MCF 10A (cell line): ENCODE results near the gene PPM1H. TPM values are rescaled to one million over a fixed set of nuclear protein-coding genes. Genes with fewer than 3 reads are reported as not detected.

Experiments used
- BruUV-seq: library from RNA; stranded (reverse); fragments of 400-500 nt; replicated peaks from 2 replicates; lab custom pipeline; 2021; lab: Mats Ljungman, UMichigan
- CTCF ChIA-PET: fragments of 300-600 bp; sonication (Branson Sonifier 250); formaldehyde crosslinking; extraction: SDS; loops from one replicate; lab custom pipeline; 2021; ENCODE audit warnings: antibody characterized with exemption, inconsistent platforms; lab: Yijun Ruan, JAX
- POLR2A ChIA-PET: fragments of 300-600, 350-650 bp; sonication (Branson Sonifier 250); formaldehyde crosslinking; extraction: SDS; loops from one replicate; lab custom pipeline; 2020; ENCODE audit warnings: antibody characterized with exemption, inconsistent platforms; lab: Yijun Ruan, JAX
- DNase-seq: peaks from one replicate; pipeline ENCODE4 v3.0.0-alpha.2; 2018; ENCODE audit not compliant: unreplicated experiment
- H3K27ac Mint-ChIP-seq: one replicate; pipeline ENCODE4 v1.8.0; 2022; ENCODE audit warnings: mild to moderate bottlenecking, low read depth, mixed read lengths; ENCODE audit not compliant: unreplicated experiment
- H3K27me3 Mint-ChIP-seq: one replicate; pipeline ENCODE4 v1.8.0; 2022; ENCODE audit warnings: mixed read lengths; ENCODE audit not compliant: insufficient read depth, unreplicated experiment
- H3K36me3 Mint-ChIP-seq: one replicate; pipeline ENCODE4 v1.8.0; 2022; ENCODE audit warnings: mild to moderate bottlenecking, moderate library complexity, mixed read lengths; ENCODE audit not compliant: insufficient read depth, unreplicated experiment
- H3K4me1 Mint-ChIP-seq: one replicate; pipeline ENCODE4 v1.8.0; 2022; ENCODE audit warnings: mixed read lengths; ENCODE audit not compliant: insufficient read depth, unreplicated experiment
- H3K4me3 Mint-ChIP-seq: one replicate; pipeline ENCODE4 v1.8.0; 2022; ENCODE audit warnings: mild to moderate bottlenecking, moderate library complexity, mixed read lengths; ENCODE audit not compliant: unreplicated experiment
- H3K9me3 Mint-ChIP-seq: one replicate; pipeline ENCODE4 v1.8.0; 2022; ENCODE audit warnings: mixed read lengths; ENCODE audit not compliant: unreplicated experiment
- intact Hi-C: fragments of 100-400 bp; cut with micrococcal nuclease; formaldehyde crosslinking; loops from 2 replicates; pipeline ENCODE4 v1.14.1; 2022
- total RNA-seq: library from RNA; stranded (reverse); gene quantifications from 2 replicates; pipeline ENCODE4 v1.2.3, GENCODE V29; 2022
- TF ChIP-seq, protein P1 (sequence below): fragments of 200-600 bp; IDR thresholded peaks from one replicate; pipeline ENCODE4 v1.8.0; 2022; ENCODE audit warnings: antibody characterized with exemption, mild to moderate bottlenecking; ENCODE audit not compliant: unreplicated experiment

PPM1H gene
- total RNA-seq, 1 experiment from 2014 or later = 0.49 TPM

DNA sequence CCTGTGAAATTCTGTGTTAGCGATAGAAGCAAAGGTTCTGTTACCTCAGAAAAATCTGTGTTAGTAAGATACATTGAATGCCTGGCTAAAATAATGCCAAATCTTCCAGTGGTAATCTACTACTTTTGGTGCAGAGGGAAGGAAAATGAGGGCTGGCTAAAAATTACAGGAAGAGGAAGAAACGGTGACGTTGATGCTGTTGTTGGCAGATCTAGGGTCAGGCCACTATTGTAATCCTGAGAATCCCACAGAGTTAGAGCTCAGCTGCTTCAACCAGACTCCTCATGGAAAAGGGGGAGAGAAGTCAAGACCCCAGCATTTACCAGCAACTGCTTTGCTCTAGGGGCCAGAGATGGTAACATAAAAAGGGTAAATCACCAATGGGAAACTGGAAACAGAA, 145.1 kb downstream of the PPM1H start:
- no peaks in the 10 kb centered on the region for H3K9me3 Mint-ChIP-seq
- POLR2A ChIA-PET = interaction anchor here (0.7 to 1.2 kb wide), 2 partner anchors 27 to 65 kb away, joined by 3 read pairs; no protein-coding TSS in a partner anchor
- DNase-seq = no peak
- no peak overlapping the region for H3K4me3 Mint-ChIP-seq
- H3K36me3 Mint-ChIP-seq = no peaks in the 10 kb centered on the region
- H3K27ac Mint-ChIP-seq = no peak overlapping the region
- CTCF ChIA-PET = interaction anchor here (0.6 to 3.3 kb wide), 5 partner anchors 8 to 208 kb away, joined by 3 to 29 read pairs (median 5); no protein-coding TSS in a partner anchor
- intact Hi-C loops = loop anchor here (5.0 kb wide), 1 partner anchor 58 kb away; no protein-coding TSS in a partner anchor
- BruUV-seq = no TSS peak
- H3K27me3 Mint-ChIP-seq = no peaks in the 10 kb centered on the region
- TF ChIP-seq, protein P1, sequence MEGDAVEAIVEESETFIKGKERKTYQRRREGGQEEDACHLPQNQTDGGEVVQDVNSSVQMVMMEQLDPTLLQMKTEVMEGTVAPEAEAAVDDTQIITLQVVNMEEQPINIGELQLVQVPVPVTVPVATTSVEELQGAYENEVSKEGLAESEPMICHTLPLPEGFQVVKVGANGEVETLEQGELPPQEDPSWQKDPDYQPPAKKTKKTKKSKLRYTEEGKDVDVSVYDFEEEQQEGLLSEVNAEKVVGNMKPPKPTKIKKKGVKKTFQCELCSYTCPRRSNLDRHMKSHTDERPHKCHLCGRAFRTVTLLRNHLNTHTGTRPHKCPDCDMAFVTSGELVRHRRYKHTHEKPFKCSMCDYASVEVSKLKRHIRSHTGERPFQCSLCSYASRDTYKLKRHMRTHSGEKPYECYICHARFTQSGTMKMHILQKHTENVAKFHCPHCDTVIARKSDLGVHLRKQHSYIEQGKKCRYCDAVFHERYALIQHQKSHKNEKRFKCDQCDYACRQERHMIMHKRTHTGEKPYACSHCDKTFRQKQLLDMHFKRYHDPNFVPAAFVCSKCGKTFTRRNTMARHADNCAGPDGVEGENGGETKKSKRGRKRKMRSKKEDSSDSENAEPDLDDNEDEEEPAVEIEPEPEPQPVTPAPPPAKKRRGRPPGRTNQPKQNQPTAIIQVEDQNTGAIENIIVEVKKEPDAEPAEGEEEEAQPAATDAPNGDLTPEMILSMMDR = no peak
- H3K4me1 Mint-ChIP-seq = peaks cover 13% of the 10 kb centered on the region

GRCh38 chr12:62787611-62788010, 147.3 kb downstream of the PPM1H start:
- intact Hi-C loops = no loop called here
- peaks cover 13% of the 10 kb centered on the region for H3K4me1 Mint-ChIP-seq
- CTCF ChIA-PET = no interaction called here
- DNase-seq = no peak
- BruUV-seq = no TSS peak
- POLR2A ChIA-PET = interaction anchor here (0.6 to 1.2 kb wide), 4 partner anchors 9 to 304 kb away, joined by 3 to 4 read pairs (median 3); no protein-coding TSS in a partner anchor
- H3K27ac Mint-ChIP-seq = no peak overlapping the region
- H3K36me3 Mint-ChIP-seq = no peaks in the 10 kb centered on the region
- H3K9me3 Mint-ChIP-seq = no peaks in the 10 kb centered on the region
- TF ChIP-seq, protein P1 = no peak
- H3K27me3 Mint-ChIP-seq = no peaks in the 10 kb centered on the region
- no peak overlapping the region for H3K4me3 Mint-ChIP-seq

DNA sequence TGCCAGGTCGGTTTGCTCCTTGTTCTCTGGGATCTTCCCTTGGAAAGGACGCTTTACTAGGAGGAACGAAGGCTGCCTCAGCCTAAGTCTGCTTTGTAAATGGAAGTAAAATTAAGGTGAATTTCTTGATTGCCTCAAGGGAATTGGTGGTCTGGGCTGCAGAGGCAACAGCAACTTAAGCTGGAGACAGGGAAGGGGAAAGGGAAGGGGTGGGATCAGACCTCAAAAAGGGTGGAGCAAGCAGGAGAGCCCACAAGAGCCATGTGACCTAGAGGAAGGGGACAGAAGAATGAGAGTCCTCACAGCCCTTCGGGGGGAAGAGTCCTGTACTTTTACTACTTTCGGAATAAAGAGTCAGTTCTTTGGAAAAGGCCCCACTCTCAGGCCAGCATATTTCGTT, 147.9 kb downstream of the PPM1H start:
- DNase-seq = no peak
- Mint-ChIP-seq H3K36me3 (no peaks in the 10 kb centered on the region), H3K27me3 (no peaks in the 10 kb centered on the region), H3K4me1 (peaks cover 13% of the 10 kb centered on the region), H3K9me3 (no peaks in the 10 kb centered on the region), H3K27ac (no peak overlapping the region), H3K4me3 (no peak overlapping the region)
- TF ChIP-seq, protein P1 = no peak
- POLR2A ChIA-PET = interaction anchor here (0.6 kb wide), 1 partner anchor 48 kb away, joined by 3 read pairs; no protein-coding TSS in a partner anchor
- CTCF ChIA-PET = interaction anchor here (1.2 kb wide), 1 partner anchor 119 kb away, joined by 3 read pairs; no protein-coding TSS in a partner anchor
- BruUV-seq = no TSS peak
- intact Hi-C loops = no loop called here

DNA sequence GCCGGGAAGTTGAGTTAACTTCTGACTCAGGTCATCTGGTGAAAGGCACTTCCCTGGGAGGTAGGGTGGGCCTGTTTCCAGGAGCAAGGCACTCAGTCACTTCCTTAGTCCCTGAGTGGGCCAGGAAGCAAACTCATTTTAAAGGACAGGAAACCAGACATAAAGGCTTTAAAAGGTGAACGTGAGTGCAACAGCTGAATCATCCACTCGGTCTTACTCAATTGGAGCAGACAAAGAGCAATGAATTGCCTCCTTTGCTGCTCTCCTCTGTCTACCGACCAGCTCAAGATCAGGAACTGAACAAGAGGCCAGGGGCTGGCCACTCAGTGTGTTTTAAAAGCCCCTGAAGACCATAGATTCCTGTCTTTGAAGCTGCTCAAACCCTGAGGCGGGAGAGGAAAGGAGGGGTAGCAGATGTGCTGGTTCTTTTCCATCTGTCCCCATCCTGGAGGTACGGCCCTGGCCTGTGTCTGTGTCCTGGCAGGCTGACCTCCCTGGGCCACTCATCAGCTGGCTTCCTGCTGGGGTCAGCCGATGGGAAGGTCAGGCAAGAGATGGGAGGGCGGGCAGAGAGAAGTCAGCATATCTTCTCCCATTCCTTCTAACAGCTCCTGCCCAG, 148.9 kb downstream of the PPM1H start:
- Mint-ChIP-seq H3K36me3 (no peaks in the 10 kb centered on the region), H3K4me3 (no peak overlapping the region), H3K9me3 (no peaks in the 10 kb centered on the region), H3K27me3 (no peaks in the 10 kb centered on the region), H3K27ac (peak overlapping the region; percentile 0), H3K4me1 (peaks cover 13% of the 10 kb centered on the region)
- TF ChIP-seq, protein P1 = no peak
- ChIA-PET POLR2A (interaction anchor here (0.6 to 1.0 kb wide), 3 partner anchors 135 to 1745 kb away, joined by 3 to 4 read pairs (median 4); no protein-coding TSS in a partner anchor), CTCF (interaction anchor here (0.6 to 2.5 kb wide), 6 partner anchors 8 to 252 kb away, joined by 3 to 12 read pairs (median 4); no protein-coding TSS in a partner anchor)
- TSS peak; percentile 68 for BruUV-seq
- peak; percentile 94 for DNase-seq
- intact Hi-C loops = no loop called here
